Measurements from ENCODE around the gene CALHM5. TPM values are rescaled to one million over a fixed set of nuclear protein-coding genes. Genes with fewer than 3 reads are reported as not detected.
A peak's percentile ranks its signal among the peaks of the same experiment; 100 is the strongest.

Gene CALHM5
- total RNA-seq, 1 experiment from 2014 or later, result 0.05 TPM

DNA sequence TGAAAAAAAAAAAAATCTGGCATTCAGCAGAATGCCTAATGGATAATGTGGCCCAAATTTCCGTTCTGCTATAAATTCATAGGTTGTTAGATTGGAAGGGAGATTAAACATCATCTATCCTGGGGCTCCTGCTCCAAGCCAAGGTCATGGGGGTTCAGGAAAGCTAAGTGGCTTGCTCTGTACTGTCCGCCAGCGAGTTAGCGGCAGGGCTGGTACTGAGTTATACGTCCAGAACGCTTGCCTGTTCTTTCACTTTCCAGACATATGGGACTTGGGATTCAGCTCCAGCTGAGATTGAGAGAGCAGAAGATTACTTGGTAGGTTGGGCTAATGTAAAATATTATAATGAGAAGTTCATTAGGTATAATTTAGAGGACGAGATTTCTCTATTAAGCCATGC, 60.7 kb downstream of the CALHM5 start:
- TF ChIP-seq YY1 (IDR thresholded peaks at IDR 0.05; ENCODE audit: extremely low read depth, insufficient replicate concordance, low read depth, low read length), result no peak
- no peak for TF ChIP-seq ZNF274 (IDR thresholded peaks at IDR 0.05; ENCODE audit: low read depth, low read length)
- TF ChIP-seq, protein P1, sequence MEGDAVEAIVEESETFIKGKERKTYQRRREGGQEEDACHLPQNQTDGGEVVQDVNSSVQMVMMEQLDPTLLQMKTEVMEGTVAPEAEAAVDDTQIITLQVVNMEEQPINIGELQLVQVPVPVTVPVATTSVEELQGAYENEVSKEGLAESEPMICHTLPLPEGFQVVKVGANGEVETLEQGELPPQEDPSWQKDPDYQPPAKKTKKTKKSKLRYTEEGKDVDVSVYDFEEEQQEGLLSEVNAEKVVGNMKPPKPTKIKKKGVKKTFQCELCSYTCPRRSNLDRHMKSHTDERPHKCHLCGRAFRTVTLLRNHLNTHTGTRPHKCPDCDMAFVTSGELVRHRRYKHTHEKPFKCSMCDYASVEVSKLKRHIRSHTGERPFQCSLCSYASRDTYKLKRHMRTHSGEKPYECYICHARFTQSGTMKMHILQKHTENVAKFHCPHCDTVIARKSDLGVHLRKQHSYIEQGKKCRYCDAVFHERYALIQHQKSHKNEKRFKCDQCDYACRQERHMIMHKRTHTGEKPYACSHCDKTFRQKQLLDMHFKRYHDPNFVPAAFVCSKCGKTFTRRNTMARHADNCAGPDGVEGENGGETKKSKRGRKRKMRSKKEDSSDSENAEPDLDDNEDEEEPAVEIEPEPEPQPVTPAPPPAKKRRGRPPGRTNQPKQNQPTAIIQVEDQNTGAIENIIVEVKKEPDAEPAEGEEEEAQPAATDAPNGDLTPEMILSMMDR (IDR thresholded peaks at IDR 0.05 in 2 of 3, conservative IDR thresholded peaks at IDR 0.05 in 1 of 3; ENCODE audit: borderline replicate concordance in 1 of 3, insufficient read depth in 1 of 3, low read depth in 2 of 3, low read length in 2 of 3), result no peak
- TF ChIP-seq JUND (IDR thresholded peaks at IDR 0.05), result no peak
- Histone ChIP-seq H2AFZ (ENCODE audit: low read depth, low read length, poor library complexity, severe bottlenecking) (no peak overlapping the region), H3K79me2 (ENCODE audit: insufficient read depth, low read length) (peaks cover 66% of the 10 kb centered on the region), H3K36me3 (ENCODE audit: control insufficient read depth in 1 of 2, insufficient read depth in 2 of 2, low read length in 2 of 2) (no peaks in the 10 kb centered on the region), H3K9me2 (ENCODE audit: insufficient read depth) (no peaks in the 10 kb centered on the region), H3K9ac (ENCODE audit: low read length) (peak overlapping the region; percentile 86), H3K27ac (ENCODE audit: low read depth, low read length) (peak overlapping the region; percentile 81; the same call in 1 of the 2 replicates), H3K27me3 (ENCODE audit: insufficient read depth, low read length) (no peaks in the 10 kb centered on the region), H3K9me3 (ENCODE audit: control insufficient read depth in 1 of 2, insufficient read depth in 1 of 2, low read depth in 1 of 2, low read length in 2 of 2) (no peaks in the 10 kb centered on the region), H3K4me1 (ENCODE audit: control insufficient read depth in 1 of 2, insufficient read depth in 2 of 2, low read length in 2 of 2) (peaks cover 18 to 25% of the 10 kb centered on the region in 2 experiments), H3K4me3 (replicated peaks in 1 of 2; ENCODE audit: low read depth in 1 of 2, low read length in 2 of 2) (peak overlapping the region; percentile 89 to 90), H3K4me2 (ENCODE audit: low read length) (peak overlapping the region; percentile 69), H4K20me1 (ENCODE audit: insufficient read depth) (no peaks in the 10 kb centered on the region)
- DNase-seq (ENCODE audit: low read depth, low spot score), result no peak
- CTCF ChIA-PET, result interaction anchor here (1.1 to 2.3 kb wide), 5 partner anchors 11 to 354 kb away, joined by 3 to 7 read pairs (median 5); no protein-coding TSS in a partner anchor
- ATAC-seq, result no peak
- POLR2A ChIA-PET, result no interaction called here
- intact Hi-C loops (cut with micrococcal nuclease), result no loop called here
- BruUV-seq (replicated peaks), result no TSS peak
- RAD21 ChIA-PET (ENCODE audit: low non-redundant PET in 1 of 2, low total read pairs in 2 of 2, uncharacterized antibody in 2 of 2, unreplicated experiment in 2 of 2), result no interaction called here

Other genes starting within 250 kb of the CALHM5 start
- gene TSPYL1, start 231.7 kb upstream of the CALHM5 start, total RNA-seq (2021; ENCODE audit: unreplicated experiment), result 70.3 TPM
- 38.5 TPM for gene DSE, start 140.7 kb upstream of the CALHM5 start, total RNA-seq (2021; ENCODE audit: unreplicated experiment)
- gene CALHM6, start 50.3 kb upstream of the CALHM5 start, total RNA-seq (2021; ENCODE audit: unreplicated experiment), result not detected
- gene TRAPPC3L, start 34.0 kb downstream of the CALHM5 start, total RNA-seq (2021; ENCODE audit: unreplicated experiment), result not detected
- gene CALHM4, start 42.1 kb downstream of the CALHM5 start, total RNA-seq (2021; ENCODE audit: unreplicated experiment), result not detected
- 24.4 TPM for gene RWDD1, start 59.9 kb downstream of the CALHM5 start, total RNA-seq (2021; ENCODE audit: unreplicated experiment)
- gene RSPH4A, start 104.8 kb downstream of the CALHM5 start, total RNA-seq (2021; ENCODE audit: unreplicated experiment), result 0.27 TPM
- gene ZUP1, start 157.1 kb downstream of the CALHM5 start, total RNA-seq (2021; ENCODE audit: unreplicated experiment), result 18.2 TPM
- 9.8 TPM for gene KPNA5, start 169.6 kb downstream of the CALHM5 start, total RNA-seq (2021; ENCODE audit: unreplicated experiment)

Measured in HCT116 (cell line).